Smooth muscle cell (in vitro differentiated cells): Measurements from ENCODE around the gene PPP6R3. TPM values are rescaled to one million over a fixed set of nuclear protein-coding genes. Genes with fewer than 3 reads are reported as not detected.
"Not testable (repeated sequence)": the region's sequence is repeated elsewhere in the genome, so short reads cannot be mapped to it uniquely, and the experiment has no call there.

Experiments used
- DNase-seq: peaks from one replicate; lab custom pipeline; 2025; ENCODE audit not compliant: unreplicated experiment; lab: John Stamatoyannopoulos, UW
- H2AFZ ChIP-seq: fragments of 200-600 bp; sonication (generic); 2 replicates; pipeline ENCODE4 v1.6.0; 2016; ENCODE audit warnings: antibody characterized with exemption, low read depth, mild to moderate bottlenecking
- H3F3A ChIP-seq: fragments of 200-600 bp; sonication (generic); 2 replicates; pipeline ENCODE4 v1.6.0; 2017; ENCODE audit warnings: antibody characterized with exemption, low read depth
- H3K27ac ChIP-seq: fragments of 200-600 bp; sonication (generic); 2 replicates; pipeline ENCODE4 v1.5.1; 2016; ENCODE audit warnings: low read depth, mild to moderate bottlenecking
- H3K27me3 ChIP-seq: fragments of 200-600 bp; sonication (generic); 2 replicates; pipeline ENCODE4 v1.6.1; 2016; ENCODE audit warnings: low read depth, mild to moderate bottlenecking
- H3K36me3 ChIP-seq: fragments of 200-600 bp; sonication (generic); 2 replicates; pipeline ENCODE4 v1.5.1; 2016; ENCODE audit warnings: low read depth
- H3K4me1 ChIP-seq: fragments of 200-600 bp; sonication (generic); 2 replicates; pipeline ENCODE4 v1.5.1; 2016; ENCODE audit warnings: low read depth
- H3K4me2 ChIP-seq: fragments of 200-600 bp; sonication (generic); 2 replicates; pipeline ENCODE4 v1.6.0; 2016; ENCODE audit warnings: mild to moderate bottlenecking
- H3K4me3 ChIP-seq: fragments of 200-600 bp; sonication (generic); 2 replicates; pipeline ENCODE4 v1.5.1; 2016; ENCODE audit warnings: mild to moderate bottlenecking
- H3K79me2 ChIP-seq: fragments of 200-600 bp; sonication (generic); 2 replicates; pipeline ENCODE4 v1.6.0; 2016; ENCODE audit warnings: low read depth, mild to moderate bottlenecking
- H3K9ac ChIP-seq: fragments of 200-600 bp; sonication (generic); 2 replicates; pipeline ENCODE4 v1.6.0; 2016; ENCODE audit warnings: low read depth
- H3K9me3 ChIP-seq: fragments of 200-600 bp; sonication (generic); replicated peaks from 2 replicates; pipeline ENCODE4 v1.5.1; 2016; ENCODE audit warnings: low read depth
- H4K20me1 ChIP-seq: fragments of 200-600 bp; sonication (generic); 2 replicates; pipeline ENCODE4 v1.6.0; 2016; ENCODE audit warnings: low read depth
- WGBS: methylation state at CpG from one replicate; pipeline ENCODE4 v1.1.7; 2016; ENCODE audit warnings: low lambda C conversion rate; 5-methylcytosine and 5-hydroxymethylcytosine counted together
- polyA plus RNA-seq: library from polyadenylated mRNA; unstranded; fragments of >200 nt; fragmentation: Nextera tagmentation; extraction: Ambion mirVana; gene quantifications from 2 replicates; pipeline ENCODE4 v1.2.1, GENCODE V29; 2016
- total RNA-seq: library from RNA; depleted of rRNA; stranded (reverse); fragments of >200 nt; gene quantifications from 2 replicates; pipeline ENCODE4 v1.2.3, GENCODE V29; 2014
- TF ChIP-seq, protein P1 (sequence below): fragments of 200-600 bp; sonication (generic); IDR thresholded peaks from 2 replicates; pipeline ENCODE4 v1.5.1; 2017; ENCODE audit warnings: borderline replicate concordance, mild to moderate bottlenecking, antibody characterized with exemption; ENCODE audit not compliant: insufficient read depth, poor library complexity, severe bottlenecking

PPP6R3 gene
- total and polyA plus RNA-seq, 2 experiments from 2014 or later = 28.4 to 121 TPM

DNA sequence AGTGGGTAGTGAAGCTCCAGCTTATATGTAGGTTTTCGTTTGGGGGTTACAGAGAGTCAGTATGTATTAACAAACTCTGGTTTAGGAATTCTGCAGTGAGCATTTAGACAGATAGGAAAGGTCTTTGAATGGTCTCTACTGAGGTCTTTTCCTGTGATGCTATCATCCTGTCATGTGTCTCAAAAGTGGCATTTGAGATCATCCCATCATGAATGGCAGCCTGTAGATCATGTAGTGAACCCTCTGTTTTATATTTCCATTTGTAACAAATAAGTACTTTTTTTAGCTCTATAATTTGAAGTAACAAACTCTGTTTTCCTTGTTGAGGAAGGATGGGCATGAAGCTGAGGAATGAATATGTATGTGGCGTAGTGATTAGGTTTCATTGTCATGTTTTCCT, 76.2 kb downstream of the PPP6R3 start:
- H3K36me3 ChIP-seq = peaks cover 9% of the 10 kb centered on the region
- no peaks in the 10 kb centered on the region for H3K9me3 ChIP-seq
- no peak overlapping the region for H3K9ac ChIP-seq
- H3F3A ChIP-seq = peaks cover 3% of the 10 kb centered on the region
- H3K4me2 ChIP-seq = no peak overlapping the region
- TF ChIP-seq, protein P1, sequence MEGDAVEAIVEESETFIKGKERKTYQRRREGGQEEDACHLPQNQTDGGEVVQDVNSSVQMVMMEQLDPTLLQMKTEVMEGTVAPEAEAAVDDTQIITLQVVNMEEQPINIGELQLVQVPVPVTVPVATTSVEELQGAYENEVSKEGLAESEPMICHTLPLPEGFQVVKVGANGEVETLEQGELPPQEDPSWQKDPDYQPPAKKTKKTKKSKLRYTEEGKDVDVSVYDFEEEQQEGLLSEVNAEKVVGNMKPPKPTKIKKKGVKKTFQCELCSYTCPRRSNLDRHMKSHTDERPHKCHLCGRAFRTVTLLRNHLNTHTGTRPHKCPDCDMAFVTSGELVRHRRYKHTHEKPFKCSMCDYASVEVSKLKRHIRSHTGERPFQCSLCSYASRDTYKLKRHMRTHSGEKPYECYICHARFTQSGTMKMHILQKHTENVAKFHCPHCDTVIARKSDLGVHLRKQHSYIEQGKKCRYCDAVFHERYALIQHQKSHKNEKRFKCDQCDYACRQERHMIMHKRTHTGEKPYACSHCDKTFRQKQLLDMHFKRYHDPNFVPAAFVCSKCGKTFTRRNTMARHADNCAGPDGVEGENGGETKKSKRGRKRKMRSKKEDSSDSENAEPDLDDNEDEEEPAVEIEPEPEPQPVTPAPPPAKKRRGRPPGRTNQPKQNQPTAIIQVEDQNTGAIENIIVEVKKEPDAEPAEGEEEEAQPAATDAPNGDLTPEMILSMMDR = no peak
- peaks cover 93% of the 10 kb centered on the region for H3K79me2 ChIP-seq
- WGBS = 98% methylated on average over 2 of the region's 2 CpGs
- H3K27me3 ChIP-seq = no peaks in the 10 kb centered on the region
- no peak for DNase-seq
- peaks cover 4% of the 10 kb centered on the region for H3K4me1 ChIP-seq
- no peak overlapping the region for H3K4me3 ChIP-seq
- H4K20me1 ChIP-seq = peaks cover 99% of the 10 kb centered on the region
- no peak overlapping the region for H2AFZ ChIP-seq
- no peak overlapping the region for H3K27ac ChIP-seq

DNA sequence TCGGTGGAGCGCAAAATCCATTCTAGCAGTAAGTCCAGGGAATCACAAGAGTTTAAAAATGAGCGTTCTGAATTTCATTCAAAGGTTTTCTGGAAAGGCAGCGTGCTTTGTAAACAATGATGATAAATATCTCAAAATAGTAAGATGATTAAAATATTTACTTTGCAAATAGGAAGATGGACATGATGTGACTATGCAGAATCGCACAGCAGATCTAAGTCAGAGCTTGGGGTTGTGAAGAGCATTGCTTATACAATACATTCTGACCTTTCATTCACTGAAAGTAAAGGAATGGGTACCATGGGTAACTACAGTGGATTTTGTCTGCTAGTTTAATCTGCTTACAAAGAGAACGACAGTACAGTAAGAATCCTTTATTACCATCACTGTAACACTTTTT, 77.5 kb downstream of the PPP6R3 start:
- H3K27me3 ChIP-seq = no peaks in the 10 kb centered on the region
- no peak overlapping the region for H3K4me2 ChIP-seq
- H4K20me1 ChIP-seq = peaks cover 99% of the 10 kb centered on the region
- peaks cover 9% of the 10 kb centered on the region for H3K36me3 ChIP-seq
- H3K9me3 ChIP-seq = no peaks in the 10 kb centered on the region
- no peak overlapping the region for H3K27ac ChIP-seq
- 95% methylated on average over 6 of the region's 6 CpGs for WGBS
- H3K4me1 ChIP-seq = peaks cover 4% of the 10 kb centered on the region
- no peak for DNase-seq
- H3K79me2 ChIP-seq = peaks cover 83% of the 10 kb centered on the region
- TF ChIP-seq, protein P1 = no peak
- no peak overlapping the region for H2AFZ ChIP-seq
- H3F3A ChIP-seq = peaks cover 3% of the 10 kb centered on the region
- no peak overlapping the region for H3K9ac ChIP-seq
- H3K4me3 ChIP-seq = no peak overlapping the region

- Histone ChIP-seq H3K27ac (no peak overlapping the region), H3K9ac (no peak overlapping the region), H3K4me2 (no peak overlapping the region), H3K4me3 (no peak overlapping the region), H3K79me2 (peaks cover 84% of the 10 kb centered on the region), H2AFZ (no peak overlapping the region), H3F3A (peaks cover 3% of the 10 kb centered on the region), H3K36me3 (peaks cover 9% of the 10 kb centered on the region), H3K27me3 (no peaks in the 10 kb centered on the region), H4K20me1 (peaks cover 99% of the 10 kb centered on the region), H3K4me1 (peaks cover 4% of the 10 kb centered on the region), H3K9me3 (no peaks in the 10 kb centered on the region)
- WGBS = 98% methylated on average over 2 of the region's 2 CpGs
- DNase-seq = no peak
- TF ChIP-seq, protein P1 = no peak
Measured at GRCh38 chr11:68539395-68539794, 78.8 kb downstream of the PPP6R3 start.

DNA sequence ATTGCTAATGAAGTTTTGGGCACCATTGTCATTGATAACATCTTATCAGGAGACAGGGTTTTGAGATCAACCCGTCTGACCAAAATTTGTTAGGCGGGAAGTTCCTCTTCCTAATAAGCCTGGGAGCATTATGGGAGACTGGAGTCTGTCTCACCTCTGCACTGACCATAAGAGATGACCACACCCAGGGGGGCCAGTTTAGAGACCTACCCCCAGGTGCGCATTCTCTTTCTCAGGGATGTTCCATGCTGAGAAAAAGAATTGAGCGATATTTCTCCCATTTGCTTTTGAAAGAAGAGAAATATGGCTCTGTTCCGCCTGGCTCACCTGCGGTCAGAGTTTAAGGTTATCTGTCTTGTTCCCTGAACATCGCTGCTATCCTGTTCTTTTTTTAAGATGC, 80.0 kb downstream of the PPP6R3 start:
- not testable (repeated sequence) for H3K4me1 ChIP-seq, H3K36me3 ChIP-seq, H3K9ac ChIP-seq, H3K4me3 ChIP-seq, H3K27me3 ChIP-seq, H2AFZ ChIP-seq, H3K4me2 ChIP-seq, DNase-seq, H3K9me3 ChIP-seq, H3F3A ChIP-seq
- Histone ChIP-seq H4K20me1 (peaks cover 99% of the 10 kb centered on the region), H3K79me2 (peaks cover 83% of the 10 kb centered on the region), H3K27ac (peak overlapping the region; percentile 86)
- WGBS = 88% methylated on average over 7 of the region's 7 CpGs
